ENCODE data around the gene ZNF205. TPM values are rescaled to one million over a fixed set of nuclear protein-coding genes. Genes with fewer than 3 reads are reported as not detected.

The ZNF205 gene
- total and polyA plus RNA-seq, 2 donors (not counting 1 experiment from before 2014, with no cell fraction given) = not detected

DNA sequence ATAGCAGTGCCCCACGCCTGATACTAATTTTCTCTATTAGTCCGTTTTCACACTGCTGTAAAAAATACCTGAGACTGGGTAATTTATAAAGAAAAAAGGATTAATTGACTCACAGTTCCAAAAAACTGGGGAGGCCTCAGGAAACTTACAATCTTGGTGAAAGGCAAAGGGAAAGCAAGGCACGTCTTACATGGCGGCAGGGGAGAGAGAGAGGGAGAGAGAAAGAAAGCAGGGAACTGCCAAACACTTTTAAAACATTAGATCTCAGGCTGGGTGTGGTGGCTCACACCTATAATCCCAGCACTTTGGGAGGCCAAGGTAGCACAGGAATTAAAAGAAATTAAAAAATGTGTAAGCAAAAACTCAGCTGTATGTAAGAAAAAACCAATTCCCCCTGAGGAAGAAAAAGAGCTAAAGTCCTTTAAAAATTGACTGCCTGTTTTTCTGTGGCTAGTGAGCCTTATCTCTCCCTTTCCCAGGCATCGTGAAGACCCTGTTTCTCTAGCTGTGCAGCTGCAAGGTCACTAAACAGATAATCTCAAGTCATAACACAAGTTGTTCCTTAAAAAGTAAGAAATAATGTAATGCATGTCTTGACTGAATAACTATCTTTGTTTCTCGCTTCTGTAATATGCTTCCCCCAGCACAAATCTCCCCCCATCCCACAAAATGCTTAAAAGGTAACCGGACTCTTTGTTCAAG is 27.3 kb upstream of the ZNF205 start:
- Mint-ChIP-seq H3K4me3 (no peak overlapping the region), H3K27me3 (peaks cover 7% of the 10 kb centered on the region), H3K4me1 (peaks cover 4% of the 10 kb centered on the region), H3K9me3 (ENCODE audit: insufficient read depth) (no peaks in the 10 kb centered on the region), H3K27ac (no peak overlapping the region)
- H3K9ac ChIP-seq (ENCODE audit: low read length) = no peak overlapping the region
- H3K4me2 ChIP-seq (replicated peaks; ENCODE audit: low read depth, low read length, poor library complexity, severe bottlenecking) = no peak overlapping the region
- H2AFZ ChIP-seq (ENCODE audit: insufficient read depth, low read depth, low read length, poor library complexity, severe bottlenecking) = no peak overlapping the region
- WGBS (ENCODE audit: insufficient coverage) = 100% methylated on average over 1 of the region's 7 CpGs
- peaks cover 0 to 8% (median 2%) of the 10 kb centered on the region in 4 experiments for H3K27me3 ChIP-seq (replicated peaks in 1 of 4; ENCODE audit: control extremely low read depth in 1 of 4, control insufficient read depth in 3 of 4, insufficient read depth in 4 of 4, low read length in 3 of 4)
- ATAC-seq (ENCODE audit: low read depth) = no peak
- H3K79me2 ChIP-seq (ENCODE audit: control insufficient read depth, insufficient read depth, low read length) = no peaks in the 10 kb centered on the region
- H3K4me1 ChIP-seq (ENCODE audit: control insufficient read depth in 2 of 2, insufficient read depth in 2 of 2, low read length in 2 of 2) = no peaks in the 10 kb centered on the region
- no peaks in the 10 kb centered on the region for H3K9me3 ChIP-seq (ENCODE audit: control extremely low read depth in 1 of 3, control insufficient read depth in 2 of 3, insufficient read depth in 1 of 3, low read length in 2 of 3)
- no peak overlapping the region for H3K27ac ChIP-seq (ENCODE audit: low read length in 2 of 2)
- no peak overlapping the region for H3K4me3 ChIP-seq (ENCODE audit: control extremely low read depth in 1 of 5, extremely low read depth in 1 of 5, insufficient read depth in 1 of 5, low read depth in 2 of 5, low read length in 4 of 5)
- no peak for TF ChIP-seq EZH2 (IDR thresholded peaks at IDR 0.05; ENCODE audit: borderline replicate concordance, insufficient read depth, low read depth, low read length, poor library complexity, severe bottlenecking)
- TF ChIP-seq, protein P1, sequence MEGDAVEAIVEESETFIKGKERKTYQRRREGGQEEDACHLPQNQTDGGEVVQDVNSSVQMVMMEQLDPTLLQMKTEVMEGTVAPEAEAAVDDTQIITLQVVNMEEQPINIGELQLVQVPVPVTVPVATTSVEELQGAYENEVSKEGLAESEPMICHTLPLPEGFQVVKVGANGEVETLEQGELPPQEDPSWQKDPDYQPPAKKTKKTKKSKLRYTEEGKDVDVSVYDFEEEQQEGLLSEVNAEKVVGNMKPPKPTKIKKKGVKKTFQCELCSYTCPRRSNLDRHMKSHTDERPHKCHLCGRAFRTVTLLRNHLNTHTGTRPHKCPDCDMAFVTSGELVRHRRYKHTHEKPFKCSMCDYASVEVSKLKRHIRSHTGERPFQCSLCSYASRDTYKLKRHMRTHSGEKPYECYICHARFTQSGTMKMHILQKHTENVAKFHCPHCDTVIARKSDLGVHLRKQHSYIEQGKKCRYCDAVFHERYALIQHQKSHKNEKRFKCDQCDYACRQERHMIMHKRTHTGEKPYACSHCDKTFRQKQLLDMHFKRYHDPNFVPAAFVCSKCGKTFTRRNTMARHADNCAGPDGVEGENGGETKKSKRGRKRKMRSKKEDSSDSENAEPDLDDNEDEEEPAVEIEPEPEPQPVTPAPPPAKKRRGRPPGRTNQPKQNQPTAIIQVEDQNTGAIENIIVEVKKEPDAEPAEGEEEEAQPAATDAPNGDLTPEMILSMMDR (IDR thresholded peaks at IDR 0.05) = no peak
- intact Hi-C loops (cut with micrococcal nuclease) = no loop called here
- no peak for DNase-seq
- H3K36me3 ChIP-seq (replicated peaks in 1 of 2; ENCODE audit: control extremely low read depth in 1 of 2, control insufficient read depth in 1 of 2, extremely low read depth in 1 of 2, insufficient read depth in 2 of 2, low read length in 1 of 2) = no peaks in the 10 kb centered on the region
- ChIA-PET POLR2A (no interaction called here), CTCF (interaction anchor here (0.7 kb wide), 1 partner anchor 1412 kb away, joined by 3 read pairs; no protein-coding TSS in a partner anchor)
- H4K20me1 ChIP-seq (ENCODE audit: control insufficient read depth, insufficient read depth, low read length, poor library complexity, severe bottlenecking) = no peaks in the 10 kb centered on the region

DNA sequence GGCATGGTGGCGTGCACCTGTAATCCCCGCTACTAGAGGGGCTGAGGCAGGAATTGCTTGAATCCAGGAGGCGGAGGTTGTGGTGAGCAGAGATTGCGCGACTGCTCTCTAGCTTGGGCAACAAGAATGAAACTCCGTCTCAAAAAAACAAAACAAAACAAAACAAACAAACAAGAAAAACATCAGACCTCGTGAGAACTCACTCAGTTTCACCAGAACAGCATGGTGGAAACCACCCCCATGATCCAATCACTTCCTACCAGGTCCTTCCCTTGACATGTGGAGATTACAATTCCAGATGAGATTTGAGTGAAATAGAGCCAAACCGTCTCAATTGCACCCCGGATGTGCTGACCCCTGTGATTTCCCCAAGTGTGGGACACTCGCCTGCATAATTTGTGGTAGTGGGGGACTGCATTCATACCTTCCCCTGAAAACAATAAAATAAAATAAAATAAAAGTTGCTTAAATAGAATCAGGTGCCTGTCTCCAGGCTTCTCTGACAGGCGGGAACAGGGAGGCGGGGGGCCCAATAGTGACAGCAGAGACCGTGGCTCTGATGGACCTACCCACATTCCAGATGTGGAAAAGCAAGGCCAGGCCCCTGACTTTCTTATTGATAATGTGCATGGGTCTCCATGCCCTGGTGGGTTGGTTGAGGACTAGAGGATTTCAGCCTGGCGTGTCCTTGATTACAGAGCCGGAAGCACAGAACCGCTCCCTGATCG is 26.4 kb upstream of the ZNF205 start:
- DNase-seq = no peak
- Mint-ChIP-seq H3K27ac (no peak overlapping the region), H3K9me3 (ENCODE audit: insufficient read depth) (no peaks in the 10 kb centered on the region), H3K4me3 (no peak overlapping the region), H3K27me3 (peaks cover 7% of the 10 kb centered on the region), H3K4me1 (peaks cover 4% of the 10 kb centered on the region)
- Histone ChIP-seq H3K27ac (ENCODE audit: low read length in 2 of 2) (no peak overlapping the region), H3K36me3 (replicated peaks in 1 of 2; ENCODE audit: control extremely low read depth in 1 of 2, control insufficient read depth in 1 of 2, extremely low read depth in 1 of 2, insufficient read depth in 2 of 2, low read length in 1 of 2) (no peaks in the 10 kb centered on the region), H3K9ac (ENCODE audit: low read length) (no peak overlapping the region), H3K9me3 (ENCODE audit: control extremely low read depth in 1 of 3, control insufficient read depth in 2 of 3, insufficient read depth in 1 of 3, low read length in 2 of 3) (no peaks in the 10 kb centered on the region), H3K4me2 (replicated peaks; ENCODE audit: low read depth, low read length, poor library complexity, severe bottlenecking) (no peak overlapping the region), H3K79me2 (ENCODE audit: control insufficient read depth, insufficient read depth, low read length) (no peaks in the 10 kb centered on the region), H4K20me1 (ENCODE audit: control insufficient read depth, insufficient read depth, low read length, poor library complexity, severe bottlenecking) (no peaks in the 10 kb centered on the region), H3K4me1 (ENCODE audit: control insufficient read depth in 2 of 2, insufficient read depth in 2 of 2, low read length in 2 of 2) (no peaks in the 10 kb centered on the region), H3K27me3 (replicated peaks in 1 of 4; ENCODE audit: control extremely low read depth in 1 of 4, control insufficient read depth in 3 of 4, insufficient read depth in 4 of 4, low read length in 3 of 4) (peaks cover 0 to 8% (median 3%) of the 10 kb centered on the region in 4 experiments), H3K4me3 (ENCODE audit: control extremely low read depth in 1 of 5, extremely low read depth in 1 of 5, insufficient read depth in 1 of 5, low read depth in 2 of 5, low read length in 4 of 5) (no peak overlapping the region), H2AFZ (ENCODE audit: insufficient read depth, low read depth, low read length, poor library complexity, severe bottlenecking) (no peak overlapping the region)
- intact Hi-C loops (cut with micrococcal nuclease) = no loop called here
- ChIA-PET POLR2A (no interaction called here), CTCF (interaction anchor here (0.7 kb wide), 1 partner anchor 1411 kb away, joined by 3 read pairs; no protein-coding TSS in a partner anchor)
- WGBS (ENCODE audit: insufficient coverage) = 96% methylated on average over 9 of the region's 17 CpGs
- TF ChIP-seq EZH2 (IDR thresholded peaks at IDR 0.05; ENCODE audit: borderline replicate concordance, insufficient read depth, low read depth, low read length, poor library complexity, severe bottlenecking) = no peak
- TF ChIP-seq, protein P1 (IDR thresholded peaks at IDR 0.05) = no peak
- ATAC-seq (ENCODE audit: low read depth) = no peak

Data from B cell (primary cell).